ENCODE data around the gene ZNF366.

Gene ZNF366

DNA sequence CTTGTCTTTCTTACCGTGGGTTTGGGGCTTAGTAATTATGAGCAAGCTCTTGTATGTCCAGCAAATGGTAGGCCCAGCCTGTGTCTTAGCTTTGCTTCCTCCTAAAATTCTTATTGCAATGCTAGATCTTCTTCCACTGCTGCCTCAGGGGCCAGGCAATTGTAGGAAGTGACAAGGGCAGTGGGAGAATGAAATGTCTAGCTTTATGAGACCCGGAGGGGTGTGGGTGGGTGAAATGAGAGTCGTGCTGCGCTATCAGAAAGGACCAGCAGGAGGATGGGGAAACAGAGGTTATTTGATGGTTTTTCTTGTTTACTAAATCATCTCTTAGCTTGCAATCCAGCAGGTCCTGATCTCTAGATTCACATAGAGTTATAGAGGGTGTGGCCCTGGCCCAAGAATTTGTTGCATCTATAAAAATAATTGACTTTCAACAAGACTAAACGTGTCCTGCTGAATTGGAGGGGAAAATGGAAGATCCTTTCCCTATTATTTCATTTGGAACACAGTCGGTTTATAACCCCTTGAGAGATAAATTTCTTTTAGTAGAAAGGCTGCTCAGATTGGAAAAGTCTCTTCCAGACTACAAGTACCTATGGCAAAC, 43.7 kb downstream of the ZNF366 start:
- DNase-seq = no peak

DNA sequence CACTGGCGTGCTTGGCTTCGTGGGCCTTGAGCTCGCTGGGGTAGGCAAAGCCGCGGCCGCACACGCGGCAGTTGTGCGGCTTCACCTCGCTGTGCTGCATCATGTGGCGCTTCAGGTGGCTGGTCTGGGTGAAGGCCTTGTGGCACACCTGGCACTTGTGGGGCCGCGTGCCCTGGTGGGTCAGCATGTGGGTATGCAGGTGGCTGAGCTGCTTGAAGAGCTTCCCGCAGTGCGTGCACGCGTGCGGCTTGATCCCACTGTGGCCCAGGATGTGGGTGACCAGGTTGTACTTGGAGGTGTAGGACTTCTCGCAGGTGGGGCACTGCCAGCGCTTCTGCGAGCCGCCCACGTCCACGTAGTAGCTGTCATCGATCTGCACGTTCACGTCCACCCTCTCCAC, 46.8 kb downstream of the ZNF366 start:
- no peak for DNase-seq

DNA sequence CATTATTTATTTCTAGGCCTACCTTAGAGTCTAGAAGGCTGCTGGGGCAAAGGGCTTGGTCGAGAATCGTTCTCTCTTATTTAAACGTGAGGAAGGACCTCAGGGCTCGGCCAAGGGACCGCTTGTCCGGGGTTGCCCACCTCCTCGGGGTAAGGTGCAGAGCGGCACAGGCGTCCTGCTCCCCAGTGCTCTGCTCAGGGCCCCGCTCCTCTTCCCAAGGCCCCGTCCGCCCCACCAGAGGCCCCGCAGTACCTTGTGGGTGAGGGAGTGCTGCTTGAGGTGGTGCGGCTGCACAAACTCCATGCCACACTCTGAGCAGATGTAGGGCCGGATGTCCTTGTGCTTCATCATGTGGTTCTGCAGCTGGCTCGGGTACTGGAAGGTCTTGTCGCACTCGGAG, 47.3 kb downstream of the ZNF366 start:
- DNase-seq = no peak

DNA sequence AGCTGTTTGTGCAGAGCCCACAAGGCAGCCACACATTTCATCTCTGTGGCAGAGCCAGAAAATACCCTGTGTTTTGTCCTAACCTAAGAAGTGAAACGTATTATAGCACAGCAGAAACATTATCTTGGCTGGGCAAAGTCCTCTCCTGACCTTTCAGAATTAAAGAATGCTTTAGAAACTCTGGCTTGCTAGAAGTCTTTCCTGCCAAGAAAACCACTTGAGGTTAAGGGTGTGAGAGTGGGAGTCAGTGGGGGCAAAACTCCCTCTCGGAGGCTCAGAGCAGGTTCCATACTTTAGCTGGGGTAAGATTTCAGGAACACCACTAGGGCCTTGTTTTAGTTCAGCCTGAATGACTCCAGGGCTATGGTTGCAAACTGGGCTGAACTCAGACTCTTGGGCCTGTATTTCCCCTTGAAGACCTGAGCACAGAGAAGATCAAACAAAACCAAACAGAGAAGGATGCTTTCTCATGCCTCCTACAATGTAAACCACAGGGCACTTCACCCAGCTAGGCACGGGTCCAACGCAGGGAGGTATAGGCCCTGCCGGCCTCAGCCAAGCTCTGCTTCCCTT, 48.0 kb downstream of the ZNF366 start:
- DNase-seq = no peak

DNA sequence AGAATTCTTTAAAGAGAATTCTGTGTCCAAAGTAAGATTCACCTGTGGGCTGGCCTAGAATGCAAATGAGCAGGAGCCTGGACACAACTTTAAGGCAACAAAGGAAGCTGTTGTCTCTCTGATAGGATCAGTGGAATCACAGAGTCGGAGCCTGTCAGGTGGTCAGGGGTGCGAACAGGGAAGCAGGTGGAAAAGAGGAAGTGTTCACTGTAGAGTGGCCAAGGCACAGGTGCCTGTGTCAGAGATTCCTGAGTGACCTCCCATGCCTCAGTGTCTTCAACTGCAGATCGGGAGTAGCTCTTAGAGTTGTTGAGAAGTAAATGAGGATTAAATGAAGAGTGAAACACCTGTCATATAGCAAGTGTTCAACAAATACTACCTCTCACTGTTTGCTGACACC, 48.8 kb downstream of the ZNF366 start:
- no peak for DNase-seq

DNA sequence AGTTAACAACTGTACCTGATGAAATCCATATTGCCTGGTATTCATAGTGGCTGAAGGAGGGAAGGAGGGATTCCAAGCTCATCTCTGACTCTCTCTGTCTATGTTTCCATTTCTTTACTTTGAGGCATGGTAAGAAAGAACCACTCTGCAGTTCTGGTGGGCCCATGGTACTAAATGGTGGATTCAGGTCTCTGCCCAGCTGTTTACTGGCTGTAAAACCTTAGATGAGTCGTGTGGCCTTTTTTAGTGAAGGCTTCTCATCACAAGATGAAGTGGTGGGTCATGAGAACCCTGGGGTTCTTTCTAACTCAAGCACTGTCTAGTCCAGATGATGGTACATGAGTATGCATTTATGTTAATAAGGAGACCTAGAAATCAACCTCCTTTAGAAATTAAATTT, 49.7 kb downstream of the ZNF366 start:
- DNase-seq = no peak

DNA sequence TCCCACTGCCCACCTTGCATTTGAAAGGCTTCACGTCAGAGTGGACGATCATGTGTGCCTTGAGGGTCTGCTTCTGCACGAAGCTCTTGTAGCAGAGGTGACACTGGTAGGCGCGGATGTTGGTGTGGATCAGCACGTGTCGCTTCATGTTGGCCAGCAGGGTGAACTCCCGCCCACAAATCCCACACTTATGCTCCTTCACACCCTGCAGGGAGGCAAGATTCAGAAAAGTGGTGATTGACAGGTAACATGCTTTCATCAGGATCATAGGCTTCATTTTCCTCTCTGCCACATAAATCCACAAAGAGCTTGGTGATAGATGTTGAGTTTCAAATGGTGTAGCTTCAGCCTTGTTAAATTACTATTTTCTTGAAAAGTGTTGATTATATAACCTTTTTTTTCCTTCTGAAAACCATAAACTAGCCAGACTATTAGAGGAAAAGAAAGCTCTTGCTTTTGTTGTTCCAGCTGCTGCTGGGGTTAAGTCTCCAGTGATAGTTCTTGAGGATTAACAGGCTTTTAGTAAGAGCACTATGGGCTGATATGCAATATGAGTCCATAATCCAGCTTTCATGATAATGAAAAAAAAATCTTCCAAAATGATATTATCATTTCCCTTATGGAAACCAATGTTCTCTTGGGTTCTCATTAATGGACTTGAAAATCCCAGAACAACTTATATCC, 50.7 kb downstream of the ZNF366 start:
- DNase-seq = no peak

DNA sequence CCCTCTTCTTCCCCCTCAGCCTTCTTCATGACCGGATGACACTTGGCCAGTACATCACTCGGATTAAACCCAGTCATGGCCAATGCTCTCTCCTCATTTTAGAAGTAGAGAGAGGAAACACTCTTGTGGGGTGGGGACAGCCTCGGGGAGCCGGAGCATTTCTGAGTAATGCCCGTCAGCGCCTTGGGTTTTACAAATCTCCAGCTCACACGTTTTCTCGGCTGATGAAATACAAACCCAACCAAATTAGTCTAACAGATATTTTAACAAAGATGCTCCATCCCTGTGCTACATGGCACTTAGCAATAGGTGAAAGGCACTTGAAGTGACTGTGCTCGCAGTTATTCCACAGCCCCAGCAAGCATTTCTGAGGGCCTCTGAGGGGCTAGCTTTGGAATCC, 51.7 kb downstream of the ZNF366 start:
- no peak for DNase-seq

DNA sequence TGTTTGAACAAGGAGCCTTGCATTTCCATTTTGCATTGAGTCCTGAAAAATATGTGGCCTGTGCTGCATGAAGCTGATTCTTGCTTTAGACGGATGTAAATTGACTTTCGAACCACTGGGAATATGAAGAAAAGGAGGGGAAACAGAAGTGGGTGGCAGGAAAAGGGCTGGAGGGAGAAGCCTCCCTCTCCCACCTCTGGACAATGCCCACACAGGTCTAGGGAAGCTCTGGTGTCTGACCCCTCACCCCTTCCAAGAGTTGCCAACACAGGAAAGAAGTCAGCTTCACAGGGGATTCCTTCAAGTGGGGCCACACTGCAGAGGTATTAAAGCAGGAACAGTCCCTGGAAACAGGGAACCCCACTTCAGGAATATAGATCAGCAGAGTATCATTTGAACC, 52.2 kb downstream of the ZNF366 start:
- DNase-seq = no peak

DNA sequence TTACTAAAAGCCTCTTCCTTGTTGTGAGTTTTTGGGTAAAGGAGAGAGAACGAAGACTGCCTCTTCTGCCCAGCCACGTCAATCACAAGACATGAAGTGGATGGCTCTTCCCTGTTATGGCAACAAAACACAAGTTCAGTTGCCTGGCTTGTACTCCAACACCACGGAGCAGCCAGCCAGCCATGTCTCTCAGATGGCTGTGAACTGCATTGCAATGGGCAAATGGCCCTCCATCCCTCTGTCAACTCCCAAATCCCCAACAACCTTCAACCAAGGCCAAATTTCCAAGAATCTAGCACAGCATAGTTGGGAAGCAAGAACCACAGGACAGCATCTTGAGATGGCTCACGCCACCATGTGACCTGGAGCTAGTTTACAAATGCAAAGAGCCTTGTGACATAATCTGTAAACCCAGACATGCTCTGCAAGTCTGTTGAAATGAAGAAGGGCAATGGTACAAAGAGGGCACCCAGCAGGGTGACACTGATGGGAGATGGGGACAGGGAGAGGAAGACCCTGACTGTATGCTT, 53.9 kb downstream of the ZNF366 start:
- DNase-seq = no peak

DNA sequence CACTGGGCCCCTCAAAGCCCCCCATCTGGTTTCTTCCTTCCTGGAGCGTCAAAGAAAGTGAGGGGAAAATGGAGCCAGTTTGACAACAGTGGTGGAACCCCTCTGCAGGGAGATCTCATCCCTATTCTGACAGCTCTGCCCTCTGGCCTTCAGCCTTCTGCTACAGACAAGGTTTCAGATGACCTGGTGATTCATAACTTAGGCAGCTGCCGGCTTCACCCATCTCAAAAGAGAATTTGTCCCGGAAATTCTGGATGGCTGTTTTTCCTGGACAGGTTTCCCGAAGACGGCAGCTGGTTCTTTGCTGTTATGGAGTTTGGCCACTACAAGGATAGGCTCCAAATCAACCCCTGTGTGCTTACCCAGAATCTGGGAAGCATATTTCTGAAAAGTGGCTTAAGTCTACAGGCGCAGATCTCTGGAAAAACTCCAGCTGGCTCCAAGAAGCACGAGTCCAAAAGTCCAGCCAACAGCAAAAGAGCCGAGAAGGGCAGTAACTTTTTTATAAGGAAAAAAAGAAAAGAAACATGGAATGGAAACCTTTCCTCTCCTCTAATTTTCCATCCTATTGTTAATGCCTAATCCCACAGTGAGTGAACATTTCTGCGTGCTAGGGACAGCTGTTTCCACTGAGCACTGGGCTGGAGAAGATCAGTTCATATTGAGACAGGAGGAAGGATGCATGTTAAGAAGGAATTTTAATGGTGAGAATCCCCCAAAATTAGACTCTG, 54.5 kb downstream of the ZNF366 start:
- DNase-seq = no peak

DNA sequence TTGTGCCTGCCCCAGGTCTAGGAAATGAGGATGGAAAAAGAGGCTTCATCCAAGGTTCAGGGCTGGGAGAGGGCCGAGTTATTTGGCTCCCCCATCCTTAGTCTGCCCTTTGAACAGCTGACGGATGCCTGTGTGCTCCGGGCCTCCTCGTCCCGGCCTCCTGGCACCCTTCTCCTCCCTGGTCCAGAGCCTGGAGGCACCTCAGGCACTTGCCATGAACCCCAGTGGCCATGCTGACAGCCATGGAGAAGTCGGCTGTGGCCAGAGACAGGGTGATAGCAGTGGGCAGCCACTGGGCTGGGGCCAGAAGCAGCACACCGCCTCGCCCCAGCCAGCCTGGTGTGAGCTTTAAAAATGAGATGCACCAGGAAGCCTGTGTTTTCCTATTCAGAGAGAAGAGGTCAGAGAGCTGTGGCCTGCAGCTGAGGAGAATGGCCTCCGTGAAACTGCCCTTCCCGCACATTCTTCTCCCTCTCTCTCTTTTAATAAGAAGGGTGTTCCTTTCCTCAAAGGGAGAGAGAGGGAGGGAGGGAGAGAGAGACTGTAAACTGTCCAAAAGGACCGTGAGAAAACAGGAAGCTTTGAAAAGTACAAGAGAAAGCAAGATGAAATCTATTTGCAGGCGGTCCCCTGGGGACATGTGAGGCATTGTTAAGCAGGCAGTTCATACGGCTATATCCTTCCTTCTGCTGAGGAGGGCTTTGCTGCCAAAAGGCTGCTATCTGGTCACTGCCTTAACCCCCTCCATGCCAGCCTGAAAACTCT, 55.3 kb downstream of the ZNF366 start:
- DNase-seq = no peak

DNA sequence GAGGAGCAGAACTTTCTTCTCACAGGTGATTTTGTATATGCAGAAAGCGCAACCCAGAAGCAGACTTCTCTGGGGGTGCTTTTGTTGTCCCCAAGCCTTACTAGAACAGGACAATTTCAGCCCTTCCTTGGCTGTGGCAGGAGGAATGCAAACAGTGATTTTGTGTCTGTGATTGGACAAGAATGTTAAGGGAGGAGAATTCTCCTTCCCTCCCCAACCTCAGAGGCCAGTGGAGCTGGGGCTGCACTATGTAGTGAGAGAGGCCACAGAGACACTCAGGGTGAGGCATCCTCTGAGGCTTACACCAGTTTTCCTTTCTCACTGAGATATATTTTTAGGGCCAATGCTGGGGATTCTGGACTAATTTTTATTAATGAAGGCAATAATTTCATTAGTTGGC, 58.8 kb downstream of the ZNF366 start:
- no peak for DNase-seq

DNA sequence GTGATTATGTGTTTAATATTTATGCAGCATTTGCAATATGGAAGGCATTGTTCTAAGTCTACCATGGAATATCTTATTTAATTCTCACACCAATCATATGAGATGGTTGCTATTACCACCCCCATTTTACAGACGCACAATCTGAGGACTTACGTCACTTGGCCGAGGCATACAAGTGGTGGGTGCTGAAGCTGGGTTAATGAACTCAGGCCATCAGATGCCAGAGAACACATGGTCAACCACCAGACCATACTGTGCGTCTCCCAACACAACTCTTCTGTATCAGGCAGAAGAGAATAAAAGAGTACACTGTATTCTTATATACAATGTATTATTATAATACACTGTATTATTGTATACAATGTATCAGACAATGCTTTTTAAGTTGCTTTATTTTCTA, 59.5 kb downstream of the ZNF366 start:
- DNase-seq = no peak

DNA sequence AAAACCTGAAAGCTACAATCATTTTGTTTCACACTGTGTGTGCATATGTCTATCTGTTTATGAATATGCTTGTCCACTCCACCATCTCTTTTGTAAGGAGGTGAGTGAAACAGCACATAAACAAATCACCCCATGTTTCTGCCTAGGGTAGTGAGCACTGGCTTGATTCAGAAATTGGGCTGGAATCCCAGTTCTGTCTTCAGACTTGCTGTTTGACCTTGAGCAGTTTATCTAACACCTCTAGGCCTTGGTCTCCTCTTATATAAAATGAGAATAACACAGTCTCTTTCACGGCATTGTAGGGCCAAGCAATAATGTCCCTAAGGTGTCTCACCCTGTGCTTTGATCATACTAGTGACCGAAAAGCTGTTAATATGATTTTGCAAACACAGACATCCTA, 61.2 kb downstream of the ZNF366 start:
- DNase-seq = no peak

DNA sequence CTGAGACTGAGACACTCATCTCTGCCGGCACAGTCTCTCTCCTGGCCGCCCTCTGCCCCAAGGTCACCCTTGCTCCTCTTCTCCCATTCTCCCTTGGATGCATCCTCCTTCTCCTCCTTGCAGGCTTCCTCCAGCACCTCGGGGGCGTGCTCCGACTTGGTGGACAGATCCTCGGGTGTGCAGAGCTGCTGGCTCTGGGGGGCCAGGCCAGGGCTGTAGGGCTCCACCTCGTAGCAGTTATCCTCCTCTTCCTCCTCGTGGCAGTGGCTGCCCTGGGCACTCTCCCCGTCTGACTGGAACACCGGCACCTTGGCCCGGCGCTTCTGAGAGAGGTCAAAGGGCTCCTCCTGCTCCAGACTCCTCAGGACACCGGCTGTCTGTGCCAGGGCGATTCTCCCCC, 63.3 kb downstream of the ZNF366 start:
- no peak for DNase-seq

DNA sequence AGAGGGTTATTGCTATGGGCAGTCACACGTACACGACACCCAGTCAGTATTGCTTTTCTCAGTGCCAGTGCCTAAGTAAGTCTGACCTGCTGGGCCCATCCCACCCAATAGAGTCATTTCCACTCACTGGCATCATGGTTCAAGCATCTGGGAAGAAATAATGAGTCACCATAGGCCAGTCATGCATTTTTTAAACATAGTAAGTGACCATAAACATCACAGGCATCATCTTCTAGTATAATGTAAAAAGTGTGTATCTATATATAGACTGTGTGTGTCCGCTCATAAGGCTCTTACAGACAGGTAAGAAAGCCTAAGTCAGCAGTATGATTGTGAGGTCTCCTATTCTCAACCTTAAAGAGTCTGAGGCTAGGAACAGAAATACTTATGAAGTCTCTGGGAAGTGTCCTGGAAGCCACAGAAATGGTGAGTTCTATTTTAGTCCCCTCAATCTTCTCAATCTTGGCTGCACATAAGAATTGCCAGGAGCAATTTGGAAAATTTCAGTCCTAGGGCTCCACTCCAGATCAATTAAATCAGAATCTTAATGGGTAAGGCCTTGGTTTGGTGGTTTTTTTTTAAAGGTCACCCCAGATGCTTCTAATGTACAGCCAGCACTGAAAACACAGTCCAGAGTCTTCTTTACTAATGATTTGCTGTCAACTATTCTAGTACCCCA, 65.2 kb downstream of the ZNF366 start:
- no peak for DNase-seq

DNA sequence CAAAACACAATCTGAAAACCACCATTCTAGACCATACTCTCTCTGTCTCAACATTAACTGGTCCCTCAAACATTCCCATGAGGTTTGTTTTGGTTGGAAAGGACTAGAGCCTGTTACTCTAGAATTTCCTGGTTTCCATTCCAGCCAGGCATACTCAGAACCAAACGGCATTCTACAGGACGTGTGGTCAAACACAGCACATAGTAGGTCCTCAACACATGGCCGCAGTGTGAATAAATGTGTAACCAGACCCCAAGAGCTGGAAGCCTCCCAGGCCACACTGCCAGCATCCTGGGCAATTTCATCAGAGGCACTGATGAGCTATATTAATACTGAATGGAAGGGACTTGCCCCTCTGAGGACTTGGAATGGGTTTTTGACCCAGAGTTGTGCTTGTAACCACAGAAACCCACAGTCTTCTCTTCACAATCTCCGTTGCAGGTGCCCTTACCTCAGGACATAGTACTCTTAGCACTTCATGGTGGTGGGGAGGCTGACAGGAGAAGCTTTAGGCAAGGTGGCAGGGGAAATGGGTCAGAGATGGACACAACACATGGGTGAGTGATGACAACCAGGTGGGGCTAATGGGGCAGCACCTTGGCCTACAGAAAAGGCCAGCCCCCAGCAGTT, 66.0 kb downstream of the ZNF366 start:
- DNase-seq = no peak

DNA sequence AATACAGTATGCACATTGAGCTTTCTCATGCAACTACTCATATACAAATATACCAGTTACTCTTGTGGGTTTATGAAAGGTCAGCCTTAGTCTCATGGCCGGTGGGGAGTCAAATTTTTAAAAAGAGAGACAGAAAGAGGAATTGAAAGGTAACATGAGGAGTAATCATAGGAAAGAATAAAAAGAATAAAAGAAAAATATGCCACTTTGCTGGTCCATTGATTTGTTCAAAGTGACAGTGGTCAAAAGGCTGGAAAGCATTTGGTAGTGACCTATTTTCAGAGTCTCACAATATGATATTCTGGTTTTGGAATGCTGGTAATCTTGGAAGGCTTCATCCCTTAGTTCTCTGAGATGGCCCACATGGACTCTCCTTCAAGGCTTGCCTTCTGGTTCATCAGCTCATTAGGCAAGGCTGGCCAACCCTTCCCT, 67.0 kb downstream of the ZNF366 start:
- no peak for DNase-seq

DNA sequence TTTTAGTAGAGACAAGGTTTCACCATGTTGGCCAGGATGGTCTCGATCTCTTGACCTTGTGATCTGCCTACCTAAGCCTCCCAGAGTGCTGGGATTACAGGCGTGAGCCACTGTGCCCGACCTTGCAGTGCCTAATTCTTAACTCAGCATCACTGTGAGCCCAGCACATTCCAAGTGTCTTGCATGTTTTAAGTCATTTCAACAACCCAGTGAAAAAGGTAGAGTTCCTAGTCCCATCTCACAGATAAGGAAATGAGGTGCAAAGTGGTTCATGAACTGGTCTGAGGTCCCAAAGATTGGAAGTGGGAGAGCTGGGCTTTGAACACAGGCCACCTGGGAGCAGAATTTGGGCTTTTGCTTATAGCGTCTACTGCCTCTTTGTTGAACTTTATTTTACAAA, 68.0 kb downstream of the ZNF366 start:
- no peak for DNase-seq

DNA sequence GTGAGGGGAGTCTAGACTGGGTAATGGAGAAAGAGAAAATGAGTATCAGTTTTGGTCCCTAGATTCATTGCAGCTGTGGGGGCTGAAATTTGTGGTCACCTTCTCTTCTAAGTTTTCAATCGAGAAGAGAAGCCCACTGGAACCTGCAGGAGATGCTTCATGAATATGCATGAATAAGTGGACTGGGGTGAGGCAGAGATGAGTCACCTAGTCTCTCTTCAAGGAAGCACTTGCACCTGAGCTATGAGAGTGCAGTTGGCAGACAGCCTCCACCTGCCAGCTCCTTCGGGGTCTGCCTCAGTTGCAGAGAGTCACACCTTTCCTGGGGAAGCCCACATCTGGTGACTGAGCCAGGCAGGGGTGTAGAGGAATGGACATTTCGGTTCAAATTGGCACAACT, 69.1 kb downstream of the ZNF366 start:
- DNase-seq = no peak

Measured in NCI-H146 (cell line).